Neuronal stem cell (in vitro differentiated cells): ENCODE data around the gene TCF7L1.
"Not testable (repeated sequence)": the region's sequence is repeated elsewhere in the genome, so short reads cannot be mapped to it uniquely, and the experiment has no call there.

Experiments used
- DNase-seq: peaks from one replicate; pipeline ENCODE4 v3.0.0-alpha.2; 2013; ENCODE audit warnings: low spot score
- H2AFZ ChIP-seq: one replicate; pipeline ENCODE4 v1.6.1; 2013; ENCODE audit warnings: mild to moderate bottlenecking, low read length, inconsistent platforms
- H2AK5ac ChIP-seq: 2 replicates; pipeline ENCODE4 v1.6.1; 2013; ENCODE audit warnings: low read depth, mild to moderate bottlenecking, inconsistent platforms, low read length, moderate library complexity, mixed read lengths
- H2BK120ac ChIP-seq: 2 replicates; pipeline ENCODE4 v1.6.1; 2013; ENCODE audit warnings: low read depth, mild to moderate bottlenecking, inconsistent platforms, low read length, moderate library complexity, mixed read lengths
- H2BK12ac ChIP-seq: one replicate; pipeline ENCODE4 v1.6.1; 2013; ENCODE audit warnings: low read length, inconsistent platforms
- H2BK15ac ChIP-seq: 2 replicates; pipeline ENCODE4 v1.6.1; 2013; ENCODE audit warnings: mild to moderate bottlenecking, low read length, inconsistent platforms, mixed read lengths
- H2BK5ac ChIP-seq: one replicate; pipeline ENCODE4 v1.6.1; 2013; ENCODE audit warnings: inconsistent platforms, mild to moderate bottlenecking, low read length, moderate library complexity
- H3K14ac ChIP-seq: one replicate; pipeline ENCODE4 v1.6.1; 2013; ENCODE audit warnings: low read length, inconsistent platforms
- H3K18ac ChIP-seq: 2 replicates; pipeline ENCODE4 v1.6.1; 2013; ENCODE audit warnings: low read length, inconsistent platforms
- H3K23ac ChIP-seq: 2 replicates; pipeline ENCODE4 v1.6.1; 2013; ENCODE audit warnings: low read depth, mild to moderate bottlenecking, mixed read lengths, low read length, inconsistent platforms; ENCODE audit not compliant: poor library complexity
- H3K27ac ChIP-seq: replicated peaks from 3 replicates; pipeline ENCODE4 v1.5.1; 2013; ENCODE audit warnings: low read length, inconsistent platforms
- H3K27me3 ChIP-seq, 3 experiments: 2 replicates each; pipeline ENCODE4 v1.6.1; 2013; ENCODE audit warnings: low read length in 3 of 3, mild to moderate bottlenecking in 2 of 3, inconsistent platforms in 1 of 3, low read depth in 1 of 3, mixed read lengths in 1 of 3, moderate library complexity in 1 of 3; ENCODE audit not compliant: control insufficient read depth in 3 of 3, insufficient read depth in 3 of 3
- H3K36me3 ChIP-seq, 2 donors: replicated peaks in 1 of 2; 2 replicates each; pipeline ENCODE4 v1.6.1; 2013; ENCODE audit warnings: low read length in 2 of 2; ENCODE audit not compliant: control insufficient read depth in 2 of 2, insufficient read depth in 2 of 2
- H3K4ac ChIP-seq: 2 replicates; pipeline ENCODE4 v1.6.1; 2013; ENCODE audit warnings: inconsistent platforms, mild to moderate bottlenecking, low read length, moderate library complexity
- H3K4me1 ChIP-seq, 2 donors: 1 replicate in 1 of 2; 2 replicates in 1 of 2; pipeline ENCODE4 v1.6.1; 2013; ENCODE audit warnings: low read length in 2 of 2, low read depth in 1 of 2; ENCODE audit not compliant: control insufficient read depth in 2 of 2, insufficient read depth in 1 of 2
- H3K4me2 ChIP-seq: one replicate; pipeline ENCODE4 v1.6.1; 2013; ENCODE audit warnings: mild to moderate bottlenecking, low read length, inconsistent platforms; ENCODE audit not compliant: insufficient read depth, poor library complexity, severe bottlenecking
- H3K4me3 ChIP-seq, 2 donors: 2 replicates each; pipeline ENCODE4 v1.5.1; 2013; ENCODE audit warnings: low read length in 2 of 2, mild to moderate bottlenecking in 2 of 2, inconsistent platforms in 1 of 2, moderate library complexity in 1 of 2
- H3K79me1 ChIP-seq: one replicate; pipeline ENCODE4 v1.6.1; 2013; ENCODE audit warnings: low read depth, mild to moderate bottlenecking, inconsistent platforms, low read length, moderate library complexity
- H3K9ac ChIP-seq: one replicate; pipeline ENCODE4 v1.6.1; 2013; ENCODE audit warnings: mild to moderate bottlenecking, low read depth, low read length, inconsistent platforms; ENCODE audit not compliant: poor library complexity
- H3K9me3 ChIP-seq, 2 donors: replicated peaks in 1 of 2; 2 replicates each; pipeline versions ENCODE3 to v1.6.1; 2013; ENCODE audit warnings: low read length in 2 of 2, mild to moderate bottlenecking in 2 of 2, inconsistent platforms in 1 of 2, low read depth in 1 of 2, mixed read lengths in 1 of 2, moderate library complexity in 1 of 2; ENCODE audit not compliant: control insufficient read depth in 2 of 2, insufficient read depth in 1 of 2
- H4K8ac ChIP-seq: one replicate; pipeline ENCODE4 v1.6.1; 2013; ENCODE audit warnings: low read depth, mild to moderate bottlenecking, inconsistent platforms, low read length, moderate library complexity
- H4K91ac ChIP-seq: one replicate; pipeline ENCODE4 v1.6.1; 2013; ENCODE audit warnings: low read length, low read depth, mild to moderate bottlenecking, inconsistent platforms; ENCODE audit not compliant: poor library complexity
- WGBS, 2 donors: extraction: QIAGEN DNeasy Blood & Tissue Kit; methylation state at CpG; one replicate each; pipeline ENCODE4 v1.1.7; 2013; ENCODE audit warnings: missing lambda C conversion rate in 2 of 2, mixed read lengths in 1 of 2; ENCODE audit not compliant: insufficient read length in 2 of 2, insufficient replicate concordance in 1 of 2; ENCODE audit errors: extremely low coverage in 2 of 2; 5-methylcytosine and 5-hydroxymethylcytosine counted together

Gene TCF7L1

GRCh38 chr2:85209887-85210286 is 76.7 kb downstream of the TCF7L1 start:
- Histone ChIP-seq H3K23ac (no peak overlapping the region), H3K18ac (no peak overlapping the region), H2BK12ac (no peak overlapping the region), H4K8ac (no peak overlapping the region), H3K9ac (no peak overlapping the region), H3K14ac (peak overlapping the region; percentile 12), H3K4me3 (no peak overlapping the region), H2BK15ac (no peak overlapping the region), H3K4me2 (no peak overlapping the region), H3K27ac (no peak overlapping the region), H3K9me3 (peaks cover 0 to 2% of the 10 kb centered on the region in 2 donors), H3K79me1 (no peaks in the 10 kb centered on the region), H3K4ac (no peak overlapping the region), H3K27me3 (no peaks in the 10 kb centered on the region), H2BK5ac (no peak overlapping the region), H3K4me1 (peaks cover 8 to 10% of the 10 kb centered on the region in 2 donors), H3K36me3 (no peaks in the 10 kb centered on the region), H2AFZ (no peak overlapping the region), H4K91ac (no peak overlapping the region), H2AK5ac (peak overlapping the region; percentile 0), H2BK120ac (no peak overlapping the region)
- no CpG with 5 or more reads among the region's 1 CpG for WGBS, 2 donors
- no peak for DNase-seq

GRCh38 chr2:85210511-85210910 is 77.3 kb downstream of the TCF7L1 start:
- Histone ChIP-seq H3K27ac (no peak overlapping the region), H3K9me3 (peaks cover 0 to 2% of the 10 kb centered on the region in 2 donors), H2AK5ac (peak overlapping the region; percentile 0), H3K4me1 (peaks cover 14 to 17% of the 10 kb centered on the region in 2 donors), H3K14ac (no peak overlapping the region), H2BK120ac (no peak overlapping the region), H3K4me2 (no peak overlapping the region), H2BK12ac (no peak overlapping the region), H2BK5ac (no peak overlapping the region), H3K79me1 (peaks cover 1% of the 10 kb centered on the region), H3K9ac (no peak overlapping the region), H3K4me3 (no peak overlapping the region), H3K27me3 (no peaks in the 10 kb centered on the region), H3K36me3 (no peaks in the 10 kb centered on the region), H4K91ac (no peak overlapping the region), H4K8ac (no peak overlapping the region), H3K18ac (no peak overlapping the region), H2AFZ (no peak overlapping the region), H2BK15ac (no peak overlapping the region), H3K4ac (no peak overlapping the region), H3K23ac (no peak overlapping the region)
- DNase-seq = no peak
- WGBS, 2 donors = no CpG with 5 or more reads among the region's 7 CpGs

GRCh38 chr2:85211606-85212005 is 78.4 kb downstream of the TCF7L1 start:
- WGBS, 2 donors = no CpG with 5 or more reads among the region's 9 CpGs

GRCh38 chr2:85212841-85213240 is 79.6 kb downstream of the TCF7L1 start:
- peaks cover 1% of the 10 kb centered on the region for H3K79me1 ChIP-seq
- H2BK120ac ChIP-seq = no peak overlapping the region
- peaks cover 27 to 37% of the 10 kb centered on the region in 2 donors for H3K4me1 ChIP-seq
- no peak overlapping the region for H2BK5ac ChIP-seq
- DNase-seq = no peak
- no peak overlapping the region for H3K9ac ChIP-seq
- H2BK15ac ChIP-seq = no peak overlapping the region
- H4K8ac ChIP-seq = no peak overlapping the region
- no peak overlapping the region for H3K18ac ChIP-seq
- H2AK5ac ChIP-seq = no peak overlapping the region
- no peak overlapping the region for H3K27ac ChIP-seq
- no peak overlapping the region for H3K4me3 ChIP-seq
- no peaks in the 10 kb centered on the region for H3K27me3 ChIP-seq
- no peaks in the 10 kb centered on the region for H3K36me3 ChIP-seq
- H3K4ac ChIP-seq = no peak overlapping the region
- no peak overlapping the region for H3K4me2 ChIP-seq
- no peaks in the 10 kb centered on the region for H3K9me3 ChIP-seq
- no peak overlapping the region for H2BK12ac ChIP-seq
- no peak overlapping the region for H4K91ac ChIP-seq
- no peak overlapping the region for H3K14ac ChIP-seq
- WGBS, 2 donors = no CpG with 5 or more reads among the region's 3 CpGs
- H3K23ac ChIP-seq = no peak overlapping the region
- H2AFZ ChIP-seq = no peak overlapping the region

More at GRCh38 chr2:85211606-85212005, 78.4 kb downstream of the TCF7L1 start:
- H2AK5ac ChIP-seq, H3K14ac ChIP-seq, H3K79me1 ChIP-seq, H3K36me3 ChIP-seq, H3K9me3 ChIP-seq, H3K18ac ChIP-seq, H3K27ac ChIP-seq, H2BK15ac ChIP-seq, H3K4me3 ChIP-seq, H3K9ac ChIP-seq, H4K8ac ChIP-seq, H3K27me3 ChIP-seq, H2BK12ac ChIP-seq, H2AFZ ChIP-seq, H3K4ac ChIP-seq, H3K4me2 ChIP-seq, H2BK5ac ChIP-seq, H2BK120ac ChIP-seq, H4K91ac ChIP-seq, DNase-seq, H3K23ac ChIP-seq: not testable (repeated sequence)
- H3K4me1 ChIP-seq = peaks cover 23 to 25% of the 10 kb centered on the region in 2 donors
